ENCODE data around the gene VWA8. TPM values are rescaled to one million over a fixed set of nuclear protein-coding genes. Genes with fewer than 3 reads are reported as not detected.

VWA8 gene
- total RNA-seq, 1 donor from 2014 or later, result 14.6 TPM

GRCh38 chr13:41682001-41682400, 278.9 kb downstream of the VWA8 start:
- no peaks in the 10 kb centered on the region for H3K27me3 ChIP-seq (ENCODE audit: control insufficient read depth, insufficient read depth, low read length)
- no peaks in the 10 kb centered on the region for H3K36me3 ChIP-seq (ENCODE audit: control insufficient read depth, insufficient read depth, low read length)
- H3K4me3 ChIP-seq (ENCODE audit: low read depth, low read length), result no peak overlapping the region
- no peak for TF ChIP-seq CTCF (IDR thresholded peaks at IDR 0.05; ENCODE audit: insufficient read depth, low read length, poor library complexity, severe bottlenecking)
- DNase-seq (ENCODE audit: low read depth), result no peak

DNA sequence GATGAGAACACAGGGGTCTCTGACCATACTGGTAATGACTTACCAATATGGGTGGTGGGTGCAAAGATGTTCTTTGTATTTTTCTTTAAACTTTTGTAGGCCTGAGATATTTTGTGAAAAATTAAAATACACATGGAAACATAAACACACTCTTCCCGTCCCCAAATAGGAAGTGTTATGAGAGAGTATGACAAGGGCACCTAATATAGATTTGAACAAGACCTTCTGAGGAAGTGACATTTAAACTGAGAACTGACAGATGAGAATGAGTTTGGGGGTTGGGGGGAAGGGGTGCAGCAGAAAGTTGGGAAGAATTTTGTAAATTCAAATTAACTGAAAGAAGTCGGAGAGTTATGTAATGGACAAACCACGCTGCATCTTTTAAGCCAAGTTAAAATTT, 279.3 kb downstream of the VWA8 start:
- no peaks in the 10 kb centered on the region for H3K36me3 ChIP-seq (ENCODE audit: control insufficient read depth, insufficient read depth, low read length)
- no peaks in the 10 kb centered on the region for H3K27me3 ChIP-seq (ENCODE audit: control insufficient read depth, insufficient read depth, low read length)
- no peak for TF ChIP-seq CTCF (IDR thresholded peaks at IDR 0.05; ENCODE audit: insufficient read depth, low read length, poor library complexity, severe bottlenecking)
- H3K4me3 ChIP-seq (ENCODE audit: low read depth, low read length), result no peak overlapping the region
- DNase-seq (ENCODE audit: low read depth), result no peak

DNA sequence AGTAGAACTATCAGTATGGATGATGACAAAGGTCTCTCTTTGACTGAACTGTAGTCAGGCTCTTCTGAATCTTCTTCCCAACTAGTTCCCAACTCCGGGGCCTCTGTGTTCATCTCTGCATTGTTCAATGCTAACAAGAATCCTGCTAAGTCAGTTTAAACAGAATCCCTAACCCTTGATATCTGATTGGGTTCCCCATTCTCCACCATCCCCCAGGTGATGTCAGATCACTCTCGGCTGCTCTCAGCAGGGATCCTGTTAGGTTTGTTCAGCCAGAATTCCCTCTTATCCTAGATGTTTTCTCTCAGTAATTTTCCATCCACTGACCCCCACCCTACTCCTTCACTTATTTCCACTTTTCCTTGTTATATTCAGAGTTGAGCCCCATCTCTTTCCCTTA, 280.0 kb downstream of the VWA8 start:
- TF ChIP-seq CTCF (IDR thresholded peaks at IDR 0.05; ENCODE audit: insufficient read depth, low read length, poor library complexity, severe bottlenecking), result no peak
- Histone ChIP-seq H3K27me3 (ENCODE audit: control insufficient read depth, insufficient read depth, low read length) (no peaks in the 10 kb centered on the region), H3K36me3 (ENCODE audit: control insufficient read depth, insufficient read depth, low read length) (no peaks in the 10 kb centered on the region), H3K4me3 (ENCODE audit: low read depth, low read length) (no peak overlapping the region)
- no peak for DNase-seq (ENCODE audit: low read depth)

DNA sequence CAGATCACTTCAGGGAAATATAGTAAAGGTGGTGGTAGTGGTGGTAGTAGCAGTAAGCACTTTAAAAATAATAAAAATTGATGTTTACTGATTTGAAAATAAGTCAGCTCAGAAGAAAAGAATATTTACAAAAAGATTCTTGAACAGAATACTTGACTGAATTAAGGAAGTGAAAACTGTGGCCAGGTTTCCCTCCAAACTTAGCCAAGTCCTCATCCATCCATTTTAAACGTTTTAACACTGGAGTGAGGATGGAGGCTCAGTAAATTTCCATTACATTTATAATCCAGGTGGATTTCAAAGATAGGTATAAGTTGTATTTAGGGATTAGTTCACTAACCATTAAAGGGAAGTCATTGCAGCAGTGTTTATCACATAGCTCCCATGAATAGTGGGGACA, 282.1 kb downstream of the VWA8 start:
- no peak for TF ChIP-seq CTCF (IDR thresholded peaks at IDR 0.05; ENCODE audit: insufficient read depth, low read length, poor library complexity, severe bottlenecking)
- no peaks in the 10 kb centered on the region for H3K36me3 ChIP-seq (ENCODE audit: control insufficient read depth, insufficient read depth, low read length)
- no peak overlapping the region for H3K4me3 ChIP-seq (ENCODE audit: low read depth, low read length)
- DNase-seq (ENCODE audit: low read depth), result no peak
- H3K27me3 ChIP-seq (ENCODE audit: control insufficient read depth, insufficient read depth, low read length), result no peaks in the 10 kb centered on the region

- TF ChIP-seq CTCF (IDR thresholded peaks at IDR 0.05; ENCODE audit: insufficient read depth, low read length, poor library complexity, severe bottlenecking), result no peak
- no peaks in the 10 kb centered on the region for H3K36me3 ChIP-seq (ENCODE audit: control insufficient read depth, insufficient read depth, low read length)
- DNase-seq (ENCODE audit: low read depth), result no peak
- no peaks in the 10 kb centered on the region for H3K27me3 ChIP-seq (ENCODE audit: control insufficient read depth, insufficient read depth, low read length)
- H3K4me3 ChIP-seq (ENCODE audit: low read depth, low read length), result no peak overlapping the region
Measured at GRCh38 chr13:41678249-41678648, 282.7 kb downstream of the VWA8 start.

GRCh38 chr13:41675306-41675705, 285.6 kb downstream of the VWA8 start:
- DNase-seq (ENCODE audit: low read depth), result no peak
- Histone ChIP-seq H3K27me3 (ENCODE audit: control insufficient read depth, insufficient read depth, low read length) (no peaks in the 10 kb centered on the region), H3K4me3 (ENCODE audit: low read depth, low read length) (no peak overlapping the region), H3K36me3 (ENCODE audit: control insufficient read depth, insufficient read depth, low read length) (no peaks in the 10 kb centered on the region)
- no peak for TF ChIP-seq CTCF (IDR thresholded peaks at IDR 0.05; ENCODE audit: insufficient read depth, low read length, poor library complexity, severe bottlenecking)
